Neuron (in vitro differentiated cells): ENCODE measurements around the gene ACP7.
"Not testable (repeated sequence)": the region's sequence is repeated elsewhere in the genome, so short reads cannot be mapped to it uniquely, and the experiment has no call there.

Experiments used
- H2AFZ ChIP-seq: one replicate; pipeline ENCODE4 v1.6.1; 2013; ENCODE audit warnings: low read depth, mild to moderate bottlenecking, inconsistent platforms, low read length, moderate library complexity
- H3K27me3 ChIP-seq: one replicate; pipeline ENCODE4 v1.6.1; 2013; ENCODE audit warnings: low read length; ENCODE audit not compliant: insufficient read depth
- H3K36me3 ChIP-seq: one replicate; pipeline ENCODE4 v1.6.1; 2013; ENCODE audit warnings: low read length; ENCODE audit not compliant: insufficient read depth
- H3K4me1 ChIP-seq: one replicate; pipeline ENCODE4 v1.6.1; 2013; ENCODE audit warnings: low read length; ENCODE audit not compliant: insufficient read depth
- H3K4me3 ChIP-seq: 2 replicates; pipeline ENCODE4 v1.5.1; 2013; ENCODE audit warnings: mild to moderate bottlenecking, low read length, moderate library complexity
- H3K9me3 ChIP-seq: one replicate; pipeline ENCODE4 v1.6.1; 2013; ENCODE audit warnings: low read length

ACP7 gene

GRCh38 chr19:39100500-39101166 is 16.5 kb downstream of the ACP7 start:
- Histone ChIP-seq H3K4me1 (no peaks in the 10 kb centered on the region), H3K9me3 (no peaks in the 10 kb centered on the region), H3K4me3 (no peak overlapping the region), H3K36me3 (no peaks in the 10 kb centered on the region), H3K27me3 (no peaks in the 10 kb centered on the region), H2AFZ (no peak overlapping the region)

GRCh38 chr19:39103151-39103550 is 19.0 kb downstream of the ACP7 start:
- Histone ChIP-seq H2AFZ (no peak overlapping the region), H3K9me3 (no peaks in the 10 kb centered on the region), H3K36me3 (no peaks in the 10 kb centered on the region), H3K4me1 (no peaks in the 10 kb centered on the region), H3K27me3 (no peaks in the 10 kb centered on the region), H3K4me3 (no peak overlapping the region)

- Histone ChIP-seq H3K9me3 (no peaks in the 10 kb centered on the region), H3K36me3 (no peaks in the 10 kb centered on the region), H3K27me3 (no peaks in the 10 kb centered on the region), H3K4me3 (no peak overlapping the region), H2AFZ (no peak overlapping the region), H3K4me1 (no peaks in the 10 kb centered on the region)
These were observed 20.0 kb downstream of the ACP7 start for GRCh38 chr19:39104186-39104596.

DNA sequence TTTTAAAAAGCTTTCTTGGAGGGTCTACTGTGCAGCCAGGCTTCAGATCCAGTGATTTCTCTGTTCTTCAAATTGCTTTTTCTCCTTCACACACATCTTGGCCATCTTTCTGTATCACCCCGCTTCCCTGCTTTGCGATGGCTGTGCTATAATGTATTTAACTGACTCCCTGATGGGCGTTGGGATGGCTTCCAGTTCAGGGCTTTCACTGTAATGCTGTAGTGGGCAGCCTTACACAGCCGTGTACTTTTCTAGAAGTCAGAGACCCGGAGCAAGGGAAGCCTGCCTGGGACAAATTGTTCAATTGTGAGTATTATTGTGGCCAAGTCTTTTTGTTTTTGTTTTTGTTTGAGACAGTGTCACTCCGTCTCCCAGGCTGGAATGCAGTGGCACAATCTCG is 22.0 kb downstream of the ACP7 start:
- Histone ChIP-seq H3K4me3 (no peak overlapping the region), H3K27me3 (no peaks in the 10 kb centered on the region), H3K4me1 (no peaks in the 10 kb centered on the region), H2AFZ (no peak overlapping the region), H3K36me3 (no peaks in the 10 kb centered on the region), H3K9me3 (no peaks in the 10 kb centered on the region)

DNA sequence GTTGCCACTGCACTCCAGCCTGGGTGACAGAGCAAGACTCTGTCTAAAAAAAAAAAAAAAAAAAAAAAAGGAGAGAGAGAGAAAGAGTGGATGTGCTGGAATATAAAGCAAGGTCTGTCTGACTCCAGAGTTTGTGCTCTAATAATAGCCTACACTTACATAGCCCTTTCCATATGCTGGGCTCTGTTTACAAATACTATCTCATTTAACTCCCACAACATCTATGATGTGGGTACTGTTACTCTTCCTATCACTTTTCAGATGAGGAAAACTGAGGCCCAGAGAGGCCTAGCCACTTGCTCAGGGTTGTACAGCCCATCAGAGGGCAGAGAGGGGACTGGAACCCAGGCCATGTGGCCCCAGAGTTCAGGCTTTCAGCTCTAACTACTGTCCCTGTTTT is 25.5 kb downstream of the ACP7 start:
- Histone ChIP-seq H3K27me3 (peaks cover 6% of the 10 kb centered on the region), H3K36me3 (no peaks in the 10 kb centered on the region), H3K4me1 (no peaks in the 10 kb centered on the region), H2AFZ (no peak overlapping the region), H3K9me3 (no peaks in the 10 kb centered on the region), H3K4me3 (no peak overlapping the region)

DNA sequence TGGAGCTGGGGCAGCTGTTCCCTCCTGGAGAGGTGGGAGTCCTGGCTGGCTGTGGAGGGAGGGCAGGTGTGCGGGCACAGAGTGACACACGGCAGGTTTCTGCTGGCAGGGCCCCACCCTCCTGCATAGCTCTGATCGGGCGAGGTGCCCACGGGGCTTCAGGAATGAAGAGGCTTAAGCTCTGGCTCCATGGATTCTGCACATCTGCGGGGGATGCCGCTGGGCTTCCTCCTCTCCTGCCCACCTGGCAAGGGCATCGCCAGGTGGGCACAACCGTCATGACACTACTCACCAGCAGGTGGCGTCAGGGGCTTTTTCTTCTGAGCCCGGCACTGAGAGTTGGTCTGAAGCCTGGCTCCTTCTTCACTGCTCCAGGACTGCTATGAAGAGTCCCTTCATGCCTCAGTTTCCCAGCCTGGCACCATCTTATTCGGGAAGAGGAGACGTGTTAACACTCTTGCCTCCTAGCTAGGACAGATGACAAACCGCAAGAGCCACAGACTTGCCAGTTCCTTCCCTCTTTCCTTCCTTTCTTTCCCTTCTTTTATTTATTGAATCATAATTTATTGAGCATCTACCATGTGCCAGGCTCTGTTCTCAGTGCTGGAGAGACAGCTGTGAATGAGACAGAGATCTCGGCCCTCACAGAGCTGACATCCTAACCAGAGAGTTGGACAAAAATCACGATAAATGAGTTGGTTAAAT is 26.2 kb downstream of the ACP7 start:
- H3K36me3 ChIP-seq: no peaks in the 10 kb centered on the region
- no peak overlapping the region for H3K4me3 ChIP-seq
- H2AFZ ChIP-seq: no peak overlapping the region
- no peaks in the 10 kb centered on the region for H3K4me1 ChIP-seq
- peaks cover 6% of the 10 kb centered on the region for H3K27me3 ChIP-seq
- H3K9me3 ChIP-seq: no peaks in the 10 kb centered on the region

GRCh38 chr19:39111593-39112199 is 27.5 kb downstream of the ACP7 start:
- Histone ChIP-seq H3K9me3 (no peaks in the 10 kb centered on the region), H3K4me1 (no peaks in the 10 kb centered on the region), H3K36me3 (no peaks in the 10 kb centered on the region), H2AFZ (no peak overlapping the region), H3K4me3 (no peak overlapping the region), H3K27me3 (peaks cover 6% of the 10 kb centered on the region)

DNA sequence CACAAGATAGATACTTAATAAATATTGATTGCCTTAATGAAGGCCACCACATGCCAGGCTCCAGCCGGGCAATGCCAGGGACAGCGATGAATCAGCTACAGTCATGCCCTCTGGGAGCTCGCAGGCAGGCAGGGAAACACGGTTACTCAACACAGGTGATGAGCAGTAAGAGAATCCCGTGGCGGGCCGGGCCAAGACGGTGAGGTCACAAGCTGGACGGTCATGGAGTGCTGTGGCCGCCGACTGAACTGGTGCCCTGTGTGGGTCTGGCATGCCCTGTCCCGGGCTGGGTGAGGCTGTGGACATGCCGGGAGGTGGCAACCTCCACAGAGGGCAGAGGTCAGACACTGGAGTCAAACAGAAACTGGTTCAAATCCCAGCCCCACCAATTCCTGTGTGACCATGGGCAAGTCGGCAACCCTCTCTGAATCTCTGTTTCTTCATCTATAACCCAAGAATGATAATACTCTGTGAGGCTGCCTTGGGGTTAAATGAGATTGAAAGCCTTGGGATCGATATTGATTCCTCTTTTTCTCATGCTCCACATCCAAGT is 28.2 kb downstream of the ACP7 start:
- Histone ChIP-seq H3K4me3 (no peak overlapping the region), H3K27me3 (peaks cover 6% of the 10 kb centered on the region)

GRCh38 chr19:39113199-39113598 is 29.0 kb downstream of the ACP7 start:
- Histone ChIP-seq H3K27me3 (peaks cover 6% of the 10 kb centered on the region), H3K4me1 (no peaks in the 10 kb centered on the region), H3K9me3 (no peaks in the 10 kb centered on the region), H3K36me3 (no peaks in the 10 kb centered on the region), H2AFZ (no peak overlapping the region), H3K4me3 (no peak overlapping the region)

More for the DNA sequence above, 28.2 kb downstream of the ACP7 start:
- Histone ChIP-seq H3K9me3 (no peaks in the 10 kb centered on the region), H3K4me1 (no peaks in the 10 kb centered on the region), H3K36me3 (no peaks in the 10 kb centered on the region), H2AFZ (no peak overlapping the region)

DNA sequence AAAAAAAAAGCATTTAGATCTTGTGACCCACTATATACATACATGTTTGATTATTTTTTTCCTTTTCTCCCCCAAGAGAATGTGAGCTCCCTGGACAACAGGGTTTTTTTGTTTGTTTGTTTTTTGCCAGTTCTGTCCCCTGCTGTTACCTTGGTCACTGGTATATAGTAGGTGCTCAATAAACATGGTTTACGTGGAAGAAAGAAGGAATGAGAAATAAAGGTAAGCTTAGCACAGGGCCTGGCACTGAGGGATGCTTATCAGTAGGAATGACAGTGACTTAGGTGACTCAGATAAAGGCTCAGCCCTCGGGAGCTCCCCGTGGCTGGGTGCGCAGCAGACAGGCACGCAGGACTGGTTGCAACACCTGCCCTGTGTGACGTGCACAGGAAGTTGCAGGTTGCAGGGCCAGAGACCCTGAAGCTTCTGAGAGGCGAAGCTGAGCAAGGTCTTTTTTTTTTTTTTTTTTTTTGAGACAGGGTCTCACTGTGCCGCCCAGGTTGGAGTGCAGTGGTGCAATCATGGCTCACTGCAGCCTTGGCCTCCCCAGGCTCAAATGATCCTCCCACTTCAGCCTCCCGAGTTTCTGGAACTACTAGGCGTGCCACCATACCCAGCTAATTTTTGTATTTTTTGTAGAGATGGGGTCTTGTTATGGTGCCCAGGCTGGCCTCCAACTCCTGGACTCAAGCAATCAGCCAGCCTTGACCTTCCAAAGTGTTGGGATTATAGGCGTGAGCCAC is 31.1 kb downstream of the ACP7 start:
- Histone ChIP-seq H3K4me1 (no peaks in the 10 kb centered on the region), H3K36me3 (no peaks in the 10 kb centered on the region), H3K4me3 (no peak overlapping the region), H3K27me3 (peaks cover 6% of the 10 kb centered on the region), H2AFZ (no peak overlapping the region), H3K9me3 (no peaks in the 10 kb centered on the region)

- not testable (repeated sequence) for H3K4me3 ChIP-seq, H3K4me1 ChIP-seq, H3K27me3 ChIP-seq
These were observed 32.9 kb downstream of the ACP7 start for GRCh38 chr19:39117023-39117422.

DNA sequence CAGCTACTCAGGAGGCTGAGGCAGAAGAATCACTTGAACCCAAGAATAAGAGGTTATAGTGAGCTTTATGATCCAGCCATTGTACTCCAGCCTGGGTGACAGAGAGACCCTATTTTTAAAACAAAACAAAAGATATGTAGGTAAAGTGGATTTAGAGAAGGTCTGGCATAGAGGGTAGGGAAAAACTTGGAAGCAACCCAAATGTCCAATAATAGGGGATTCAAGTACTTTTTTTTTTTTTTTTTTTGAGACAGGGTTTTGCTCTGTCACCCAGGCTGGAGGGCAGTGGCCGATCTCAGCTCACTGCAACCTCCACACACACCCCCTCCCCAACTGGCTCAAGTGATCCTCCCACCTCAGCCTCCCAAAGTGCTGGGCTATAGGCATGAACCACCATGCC is 35.7 kb downstream of the ACP7 start:
- Histone ChIP-seq H3K4me1 (no peaks in the 10 kb centered on the region), H3K27me3 (no peaks in the 10 kb centered on the region), H3K9me3 (no peaks in the 10 kb centered on the region), H3K36me3 (no peaks in the 10 kb centered on the region), H2AFZ (no peak overlapping the region), H3K4me3 (no peak overlapping the region)

More at GRCh38 chr19:39117023-39117422, 32.9 kb downstream of the ACP7 start:
- H3K36me3 ChIP-seq, H3K9me3 ChIP-seq, H2AFZ ChIP-seq: not testable (repeated sequence)
